ENCODE data around the gene CELSR2.

Gene CELSR2

GRCh38 chr1:109309347-109309746 lies 60.0 kb downstream of the CELSR2 start:
- DNase-seq = no peak

GRCh38 chr1:109312246-109312645 lies 62.9 kb downstream of the CELSR2 start:
- no peak for DNase-seq

- no peak for DNase-seq
These were observed 63.8 kb downstream of the CELSR2 start for GRCh38 chr1:109312978-109313775.

- no peak for DNase-seq
These were observed 65.5 kb downstream of the CELSR2 start for GRCh38 chr1:109314795-109315194.

- DNase-seq = no peak
These were observed 65.9 kb downstream of the CELSR2 start for GRCh38 chr1:109315288-109315687.

- DNase-seq = no peak
These were observed 67.2 kb downstream of the CELSR2 start for GRCh38 chr1:109316506-109316905.

- DNase-seq = no peak
These were observed 69.8 kb downstream of the CELSR2 start for GRCh38 chr1:109319114-109319513.

GRCh38 chr1:109322974-109323373 lies 73.6 kb downstream of the CELSR2 start:
- no peak for DNase-seq

All from stimulated activated CD4-positive, alpha-beta T cell treated with anti-CD3 and anti-CD28 coated beads, Interleukin-2, amount 100 ng/mL, for 48 hours (primary cell).